Activated naive CD4-positive, alpha-beta T cell treated with anti-CD3 and anti-CD28 coated beads for 36 hours (primary cell): ENCODE results near the gene LOX. TPM values are rescaled to one million over a fixed set of nuclear protein-coding genes. Genes with fewer than 3 reads are reported as not detected.

Experiments used
- CTCF ChIA-PET: fragments of 350-600 bp; sonication (Branson Sonifier 250); formaldehyde crosslinking; loops from one replicate; lab custom pipeline; 2021; ENCODE audit warnings: antibody characterized with exemption; lab: Charles Lee
- DNase-seq: peaks from one replicate; pipeline ENCODE4 v3.0.0-alpha.2; 2020
- H3K27ac Mint-ChIP-seq: one replicate; pipeline ENCODE4 v1.8.0; 2021; ENCODE audit warnings: mild to moderate bottlenecking, mixed read lengths
- H3K27me3 Mint-ChIP-seq: one replicate; pipeline ENCODE4 v1.8.0; 2021; ENCODE audit warnings: low read depth, mixed read lengths
- H3K36me3 Mint-ChIP-seq: one replicate; pipeline ENCODE4 v1.8.0; 2021; ENCODE audit warnings: low read depth, mixed read lengths
- H3K4me1 Mint-ChIP-seq: one replicate; pipeline ENCODE4 v1.8.0; 2021; ENCODE audit warnings: low read depth, mixed read lengths
- H3K4me3 Mint-ChIP-seq: one replicate; pipeline ENCODE4 v1.8.0; 2021; ENCODE audit warnings: mild to moderate bottlenecking, moderate library complexity, mixed read lengths
- H3K9me3 Mint-ChIP-seq: one replicate; pipeline ENCODE4 v1.8.0; 2021; ENCODE audit warnings: mixed read lengths
- intact Hi-C: fragments of 100-400 bp; cut with micrococcal nuclease; formaldehyde crosslinking; loops from one replicate; pipeline ENCODE4 v1.15.1; 2023
- total RNA-seq, 2 experiments: library from RNA; stranded (reverse); gene quantifications; one replicate each; pipeline ENCODE4 v1.2.3, GENCODE V29; 2021

The LOX gene
- total RNA-seq, 2 experiments from 2014 or later: not detected

- Mint-ChIP-seq H3K4me3 (no peak overlapping the region), H3K4me1 (no peaks in the 10 kb centered on the region), H3K9me3 (no peaks in the 10 kb centered on the region), H3K36me3 (peaks cover 1% of the 10 kb centered on the region), H3K27me3 (peaks cover 2% of the 10 kb centered on the region), H3K27ac (no peak overlapping the region)
- intact Hi-C loops: no loop called here
- CTCF ChIA-PET: no interaction called here
- DNase-seq: no peak
These were observed 10.7 kb downstream of the LOX start for GRCh38 chr5:122067390-122067789.

- CTCF ChIA-PET: interaction anchor here (0.7 kb wide), 1 partner anchor 17 kb away, joined by 3 read pairs; no protein-coding TSS in a partner anchor
- DNase-seq: no peak
- Mint-ChIP-seq H3K9me3 (no peaks in the 10 kb centered on the region), H3K4me1 (no peaks in the 10 kb centered on the region), H3K27ac (no peak overlapping the region), H3K27me3 (no peaks in the 10 kb centered on the region), H3K36me3 (peaks cover 1% of the 10 kb centered on the region), H3K4me3 (no peak overlapping the region)
- intact Hi-C loops: no loop called here
These were observed 13.1 kb downstream of the LOX start for GRCh38 chr5:122064992-122065391.

DNA sequence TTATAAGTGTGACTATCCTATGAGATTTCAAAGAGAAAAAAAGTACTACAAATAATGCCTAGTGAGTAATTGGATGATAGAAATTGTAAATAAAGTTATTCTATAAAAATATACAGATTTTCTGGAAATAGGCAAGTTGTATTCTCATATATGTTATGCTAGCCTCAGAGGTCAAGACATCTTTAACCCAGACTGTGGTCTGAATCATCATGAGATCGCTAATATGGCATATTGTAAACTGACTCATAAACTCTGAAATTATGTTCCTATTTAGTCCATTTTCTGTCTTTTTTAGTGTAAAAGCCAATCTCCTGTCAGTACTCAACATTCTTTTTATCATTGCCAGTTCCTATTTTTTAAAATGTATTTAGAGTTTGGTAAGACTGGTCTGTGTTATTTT, 14.2 kb downstream of the LOX start:
- DNase-seq: no peak
- peaks cover 1% of the 10 kb centered on the region for H3K36me3 Mint-ChIP-seq
- H3K4me3 Mint-ChIP-seq: no peak overlapping the region
- CTCF ChIA-PET: no interaction called here
- no peaks in the 10 kb centered on the region for H3K27me3 Mint-ChIP-seq
- intact Hi-C loops: no loop called here
- no peaks in the 10 kb centered on the region for H3K4me1 Mint-ChIP-seq
- no peaks in the 10 kb centered on the region for H3K9me3 Mint-ChIP-seq
- H3K27ac Mint-ChIP-seq: no peak overlapping the region

DNA sequence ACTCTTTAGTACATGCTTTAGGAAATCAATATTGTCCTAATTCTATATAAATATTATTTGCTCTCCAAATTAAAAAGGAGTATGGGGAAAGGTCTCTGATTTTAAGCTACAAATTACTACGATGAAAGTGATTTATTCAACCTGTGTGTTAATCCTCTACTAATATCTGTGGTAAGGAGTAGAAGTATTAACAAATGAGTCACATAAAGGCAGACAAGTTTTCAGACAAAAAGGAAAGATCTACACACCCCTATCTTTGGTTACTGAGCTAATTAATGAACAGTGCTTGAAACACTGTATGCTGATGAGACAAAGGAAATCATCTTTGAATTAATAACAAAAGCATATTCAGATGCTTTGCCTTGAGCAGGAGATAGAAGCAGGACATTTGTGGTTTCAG, 15.9 kb downstream of the LOX start:
- intact Hi-C loops: no loop called here
- no peaks in the 10 kb centered on the region for H3K4me1 Mint-ChIP-seq
- H3K4me3 Mint-ChIP-seq: no peak overlapping the region
- peaks cover 1% of the 10 kb centered on the region for H3K36me3 Mint-ChIP-seq
- CTCF ChIA-PET: interaction anchor here (1.7 kb wide), 1 partner anchor 19 kb away, joined by 3 read pairs; no protein-coding TSS in a partner anchor
- DNase-seq: no peak
- H3K27me3 Mint-ChIP-seq: no peaks in the 10 kb centered on the region
- H3K27ac Mint-ChIP-seq: no peak overlapping the region
- no peaks in the 10 kb centered on the region for H3K9me3 Mint-ChIP-seq

DNA sequence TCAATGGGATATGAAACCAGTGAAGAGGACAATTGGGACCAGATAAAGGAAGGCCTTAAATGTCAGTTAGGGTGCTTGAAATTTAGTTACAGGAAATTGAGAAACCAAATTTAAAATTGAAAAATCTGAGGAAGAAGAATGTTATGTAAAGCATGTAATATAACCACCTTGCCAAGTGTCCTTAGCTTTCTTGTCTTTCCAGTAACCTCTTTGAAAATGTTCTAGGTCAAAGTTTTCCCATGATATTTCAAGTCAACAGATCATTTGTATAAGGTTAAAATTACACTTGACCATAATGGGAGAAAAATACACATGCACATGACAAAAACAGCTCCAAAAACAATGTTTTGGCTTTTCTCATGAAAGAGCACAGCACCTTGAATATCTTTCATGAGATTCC, 21.1 kb downstream of the LOX start:
- intact Hi-C loops: no loop called here
- Mint-ChIP-seq H3K4me1 (peaks cover 2% of the 10 kb centered on the region), H3K27ac (no peak overlapping the region), H3K9me3 (no peaks in the 10 kb centered on the region), H3K27me3 (no peaks in the 10 kb centered on the region), H3K36me3 (peaks cover 11% of the 10 kb centered on the region), H3K4me3 (no peak overlapping the region)
- CTCF ChIA-PET: no interaction called here
- no peak for DNase-seq

GRCh38 chr5:122054266-122054665, 23.8 kb downstream of the LOX start:
- CTCF ChIA-PET: no interaction called here
- H3K4me3 Mint-ChIP-seq: no peak overlapping the region
- no peak overlapping the region for H3K27ac Mint-ChIP-seq
- peaks cover 24% of the 10 kb centered on the region for H3K36me3 Mint-ChIP-seq
- no peak for DNase-seq
- H3K27me3 Mint-ChIP-seq: no peaks in the 10 kb centered on the region
- peaks cover 2% of the 10 kb centered on the region for H3K4me1 Mint-ChIP-seq
- intact Hi-C loops: no loop called here
- no peaks in the 10 kb centered on the region for H3K9me3 Mint-ChIP-seq

DNA sequence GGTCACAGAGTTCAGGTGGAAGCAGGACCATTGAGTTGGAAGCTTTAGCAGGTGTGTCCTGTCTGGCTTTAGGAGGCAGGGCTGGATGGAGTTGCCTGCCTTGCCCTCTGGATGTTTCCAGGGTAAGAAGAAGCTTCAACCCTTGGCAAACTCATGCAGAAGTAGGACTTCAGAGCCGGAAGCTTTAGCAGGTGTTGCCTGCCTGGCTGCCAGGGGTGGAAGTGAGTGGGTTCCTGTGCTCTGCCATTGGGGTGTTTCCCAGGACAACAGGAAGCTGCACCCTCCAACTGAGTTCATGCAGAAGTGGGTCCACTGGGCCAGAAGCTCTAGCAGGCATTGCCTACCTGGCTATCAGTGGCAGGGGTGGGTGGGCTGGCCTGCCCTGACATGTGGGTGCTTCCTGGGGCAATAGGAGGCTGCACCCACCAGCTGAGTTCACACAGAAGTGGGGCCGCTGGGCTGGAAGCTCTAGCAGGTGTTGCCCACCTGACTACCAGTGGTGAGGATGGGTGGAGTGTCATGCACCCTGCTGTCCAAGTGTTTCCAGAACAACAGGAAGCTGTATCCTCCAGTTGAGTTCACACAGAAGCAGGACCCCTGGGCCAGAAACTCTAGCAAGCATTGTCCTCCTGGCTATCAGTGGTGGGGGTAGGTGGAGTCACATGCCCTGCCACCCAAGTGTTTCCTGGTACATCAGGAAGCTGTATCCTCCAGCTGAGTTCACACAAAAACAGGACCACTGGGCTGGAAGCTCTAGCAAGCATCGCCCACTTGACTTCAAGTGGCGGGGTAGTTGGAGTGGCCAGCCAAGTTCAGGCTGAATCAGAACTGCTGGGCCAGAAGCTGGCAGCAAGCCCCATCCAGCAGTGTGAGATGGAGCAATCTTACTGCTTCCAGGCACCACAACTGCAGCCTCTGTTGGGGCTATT, 24.6 kb downstream of the LOX start:
- intact Hi-C loops: no loop called here
- Mint-ChIP-seq H3K27me3 (no peaks in the 10 kb centered on the region), H3K36me3 (peaks cover 32% of the 10 kb centered on the region), H3K4me3 (no peak overlapping the region), H3K9me3 (no peaks in the 10 kb centered on the region), H3K27ac (no peak overlapping the region), H3K4me1 (peaks cover 2% of the 10 kb centered on the region)
- no peak for DNase-seq
- CTCF ChIA-PET: interaction anchor here (0.6 to 1.1 kb wide), 2 partner anchors 35 to 232 kb away, joined by 3 read pairs; no protein-coding TSS in a partner anchor

DNA sequence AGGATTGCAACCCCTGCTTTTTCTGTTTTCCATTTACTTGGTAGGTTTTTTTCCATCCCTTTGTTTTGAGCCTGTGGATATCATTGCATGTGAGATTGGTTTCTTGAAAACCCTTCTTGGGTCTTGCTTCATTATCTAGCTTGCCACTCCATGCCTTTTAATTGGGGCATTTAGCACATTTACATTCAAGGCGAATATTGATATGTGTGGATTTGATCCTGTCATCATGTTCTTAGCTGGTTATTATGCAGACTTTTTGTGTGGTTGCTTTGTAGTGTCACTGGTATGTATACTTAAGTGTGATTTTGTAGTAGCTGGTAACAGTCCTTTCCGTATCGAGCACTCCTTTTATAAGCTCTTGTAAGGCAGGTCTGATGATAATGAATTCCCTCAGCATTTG, 26.5 kb downstream of the LOX start:
- Mint-ChIP-seq H3K27ac (no peak overlapping the region), H3K4me3 (no peak overlapping the region), H3K4me1 (peaks cover 2% of the 10 kb centered on the region), H3K27me3 (no peaks in the 10 kb centered on the region), H3K36me3 (peaks cover 41% of the 10 kb centered on the region), H3K9me3 (peaks cover 2% of the 10 kb centered on the region)
- intact Hi-C loops: no loop called here
- CTCF ChIA-PET: no interaction called here
- DNase-seq: no peak

DNA sequence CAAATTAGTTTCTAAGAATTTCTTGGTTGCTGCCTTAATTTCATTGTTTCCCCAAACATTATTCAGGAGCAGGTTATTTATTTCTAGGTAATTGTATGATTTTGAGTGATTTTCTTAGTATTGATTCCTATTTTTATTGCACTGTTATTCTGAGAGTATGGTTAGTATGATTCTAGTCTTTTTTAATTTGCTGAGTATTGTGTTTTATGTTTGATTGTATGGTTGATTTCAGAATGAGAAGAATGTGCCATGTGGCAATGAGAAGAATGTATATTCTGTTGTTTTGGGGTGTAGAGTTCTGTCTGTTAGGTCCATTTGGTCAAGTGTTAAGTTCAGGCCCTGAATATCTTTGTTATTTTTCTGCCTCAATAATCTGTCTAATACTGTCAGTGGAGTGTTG, 27.1 kb downstream of the LOX start:
- Mint-ChIP-seq H3K4me1 (peaks cover 2% of the 10 kb centered on the region), H3K36me3 (peaks cover 45% of the 10 kb centered on the region), H3K27ac (no peak overlapping the region), H3K27me3 (no peaks in the 10 kb centered on the region), H3K9me3 (peaks cover 2% of the 10 kb centered on the region), H3K4me3 (no peak overlapping the region)
- DNase-seq: no peak
- intact Hi-C loops: no loop called here
- CTCF ChIA-PET: no interaction called here

DNA sequence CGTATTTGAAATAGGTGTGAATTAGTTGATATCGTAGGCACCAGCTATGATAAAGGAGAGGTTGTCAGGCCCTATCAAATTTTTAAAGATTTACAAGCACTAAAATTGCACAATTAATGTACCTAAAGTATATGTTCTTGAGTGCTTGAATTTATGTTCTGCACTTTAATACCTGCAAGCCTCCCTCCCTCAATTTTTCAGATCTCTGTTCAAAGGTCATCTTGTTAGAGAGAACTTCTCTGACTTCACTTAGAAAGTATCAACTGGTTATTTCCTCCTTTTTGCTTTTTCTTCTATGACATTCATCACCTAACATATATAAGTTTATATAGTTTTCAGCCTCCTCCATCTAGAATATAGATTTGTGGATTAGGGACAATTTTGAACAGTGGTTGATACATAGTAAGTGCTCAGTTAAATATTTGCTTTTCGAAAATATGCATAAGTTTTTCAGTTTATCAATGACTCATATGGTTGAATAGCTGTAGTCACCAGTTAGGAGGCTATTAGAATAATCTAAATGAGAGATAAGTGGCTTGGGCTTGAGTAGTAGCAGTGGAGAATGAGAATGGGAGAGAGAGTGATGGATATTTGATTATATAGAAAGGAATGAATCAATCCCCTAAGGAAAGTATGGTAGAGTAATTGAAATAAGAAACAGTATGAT, 37.3 kb downstream of the LOX start:
- no peak for DNase-seq
- Mint-ChIP-seq H3K4me3 (no peak overlapping the region), H3K4me1 (no peaks in the 10 kb centered on the region), H3K27ac (no peak overlapping the region), H3K9me3 (peaks cover 8% of the 10 kb centered on the region), H3K27me3 (no peaks in the 10 kb centered on the region), H3K36me3 (peaks cover 23% of the 10 kb centered on the region)
- CTCF ChIA-PET: no interaction called here
- intact Hi-C loops: no loop called here

GRCh38 chr5:122036326-122036725, 41.7 kb downstream of the LOX start:
- CTCF ChIA-PET: no interaction called here
- no peaks in the 10 kb centered on the region for H3K27me3 Mint-ChIP-seq

GRCh38 chr5:122035913-122036312, 42.1 kb downstream of the LOX start:
- Mint-ChIP-seq H3K4me3 (no peak overlapping the region), H3K9me3 (no peaks in the 10 kb centered on the region)
- CTCF ChIA-PET: no interaction called here

More at GRCh38 chr5:122036326-122036725, 41.7 kb downstream of the LOX start:
- Mint-ChIP-seq H3K9me3 (no peaks in the 10 kb centered on the region), H3K4me1 (no peaks in the 10 kb centered on the region), H3K27ac (no peak overlapping the region), H3K4me3 (no peak overlapping the region), H3K36me3 (peaks cover 20% of the 10 kb centered on the region)
- intact Hi-C loops: no loop called here
- DNase-seq: no peak

More at GRCh38 chr5:122035913-122036312, 42.1 kb downstream of the LOX start:
- no peak for DNase-seq
- Mint-ChIP-seq H3K27me3 (no peaks in the 10 kb centered on the region), H3K36me3 (peaks cover 24% of the 10 kb centered on the region), H3K27ac (no peak overlapping the region), H3K4me1 (no peaks in the 10 kb centered on the region)
- intact Hi-C loops: no loop called here
